Measurements from ENCODE around the gene CACNA2D1.

The CACNA2D1 gene

GRCh38 chr7:82284936-82285519, 158.5 kb downstream of the CACNA2D1 start:
- no peak for DNase-seq
- ATAC-seq = no peak

GRCh38 chr7:82275342-82275741, 168.2 kb downstream of the CACNA2D1 start:
- ATAC-seq = no peak
- no peak for DNase-seq

DNA sequence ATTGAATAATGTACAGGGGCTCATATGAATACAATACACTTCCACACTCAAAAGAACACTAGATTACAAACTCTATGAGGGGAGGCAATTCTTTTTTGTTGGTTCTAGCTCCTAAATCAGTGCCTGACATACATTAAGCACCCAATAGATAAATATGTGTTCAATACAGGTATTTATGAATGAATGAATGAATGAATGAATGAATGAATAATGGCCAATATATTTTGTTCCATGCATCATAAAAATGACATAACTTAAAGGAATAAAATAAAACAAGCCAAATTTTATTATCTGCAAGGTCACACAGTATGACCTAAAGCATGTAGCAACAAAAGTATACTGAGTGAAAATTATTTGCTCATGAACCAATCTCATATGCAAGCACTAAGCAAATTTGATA, 168.9 kb downstream of the CACNA2D1 start:
- ATAC-seq = no peak
- no peak for DNase-seq

DNA sequence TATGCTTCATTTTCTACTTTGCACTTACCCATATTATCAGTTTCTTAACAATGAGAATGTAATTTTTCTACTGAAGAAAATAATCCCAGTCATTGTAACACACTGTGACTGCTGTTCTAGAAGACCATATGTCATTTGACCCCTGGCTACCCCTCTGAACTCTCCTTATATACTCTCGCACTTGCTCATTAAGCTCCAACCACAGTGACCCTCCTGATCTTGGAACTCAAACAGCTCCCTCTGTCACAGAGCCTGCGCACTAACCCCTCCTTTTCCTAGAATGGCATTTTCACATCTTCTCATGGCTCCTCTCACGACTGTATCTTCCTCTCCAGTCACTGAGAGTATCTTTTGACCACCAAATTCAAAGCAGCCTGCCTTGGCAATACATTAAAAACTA, 169.7 kb downstream of the CACNA2D1 start:
- no peak for ATAC-seq
- no peak for DNase-seq

- DNase-seq = no peak
- no peak for ATAC-seq
Measured at GRCh38 chr7:82270870-82271269, 172.7 kb downstream of the CACNA2D1 start.

DNA sequence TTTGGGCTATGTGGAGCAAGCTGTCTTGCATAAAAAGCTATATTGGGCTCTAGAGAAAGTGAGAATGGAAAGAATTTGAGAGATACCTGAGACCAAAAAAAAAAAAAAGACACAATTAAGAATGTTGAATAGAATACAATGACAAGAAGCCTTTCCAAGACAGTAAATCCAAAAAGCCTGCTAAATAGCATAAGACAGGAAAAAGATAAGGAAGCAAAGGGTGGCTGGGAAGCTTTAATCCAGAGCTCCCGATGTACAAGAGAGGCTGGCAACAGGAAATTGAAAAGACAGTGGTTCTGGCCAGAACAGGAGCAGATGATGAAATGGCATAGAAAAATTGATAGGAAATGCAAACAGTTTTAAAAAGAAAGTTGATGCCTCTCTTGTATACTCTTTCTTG, 174.9 kb downstream of the CACNA2D1 start:
- DNase-seq (no peak), ATAC-seq (no peak)

GRCh38 chr7:82266081-82266480, 177.5 kb downstream of the CACNA2D1 start:
- ATAC-seq = no peak
- no peak for DNase-seq

DNA sequence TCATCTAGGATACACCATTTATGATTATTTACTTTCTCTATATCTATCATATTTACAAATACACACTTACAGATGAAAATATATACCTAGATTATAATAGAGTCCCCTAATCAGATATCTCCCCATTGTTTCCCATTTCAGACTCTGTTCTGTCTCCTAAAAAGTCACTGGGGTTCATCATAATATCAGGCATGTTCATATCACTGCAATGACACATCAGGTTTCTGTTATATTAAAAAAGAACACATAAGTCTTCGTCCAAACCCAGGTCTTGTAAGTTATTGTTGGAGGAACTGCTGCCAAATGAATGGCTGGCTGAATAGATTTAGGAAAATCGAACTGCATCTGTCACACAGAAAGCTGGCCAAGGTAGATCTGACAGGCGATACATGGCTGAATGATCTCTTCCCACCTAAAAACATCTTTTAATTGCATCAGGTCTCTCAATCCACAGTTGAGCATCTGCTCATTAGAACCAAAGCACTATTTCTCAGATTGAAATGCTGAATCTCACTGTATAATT, 178.7 kb downstream of the CACNA2D1 start:
- ATAC-seq = no peak
- no peak for DNase-seq

GRCh38 chr7:82263920-82264782, 179.4 kb downstream of the CACNA2D1 start:
- no peak for ATAC-seq
- DNase-seq = no peak

DNA sequence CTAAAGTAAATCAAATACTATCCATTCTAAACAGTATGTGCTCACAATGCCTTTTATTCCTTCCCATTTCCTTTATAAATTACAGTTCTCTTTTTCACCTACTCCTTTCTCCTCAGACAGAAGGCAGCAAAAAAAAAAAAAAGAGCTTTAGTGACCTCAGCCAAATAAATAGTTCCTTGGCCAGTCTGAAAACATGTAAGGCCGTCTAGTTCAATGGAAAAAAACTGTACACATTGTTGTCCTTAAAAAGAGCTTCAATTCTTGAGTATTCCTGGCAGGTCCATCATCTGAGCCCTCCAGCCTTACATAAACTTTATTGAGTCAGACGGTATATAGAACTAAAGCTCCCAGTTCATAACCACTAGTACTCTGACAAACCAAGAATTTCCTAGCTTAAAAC, 185.4 kb downstream of the CACNA2D1 start:
- ATAC-seq = no peak

GRCh38 chr7:82257118-82257695, 186.4 kb downstream of the CACNA2D1 start:
- no peak for DNase-seq
- no peak for ATAC-seq

More for the DNA sequence above, 185.4 kb downstream of the CACNA2D1 start:
- no peak for DNase-seq

- no peak for DNase-seq
- ATAC-seq = no peak
Measured at GRCh38 chr7:82255706-82256105, 187.9 kb downstream of the CACNA2D1 start.

DNA sequence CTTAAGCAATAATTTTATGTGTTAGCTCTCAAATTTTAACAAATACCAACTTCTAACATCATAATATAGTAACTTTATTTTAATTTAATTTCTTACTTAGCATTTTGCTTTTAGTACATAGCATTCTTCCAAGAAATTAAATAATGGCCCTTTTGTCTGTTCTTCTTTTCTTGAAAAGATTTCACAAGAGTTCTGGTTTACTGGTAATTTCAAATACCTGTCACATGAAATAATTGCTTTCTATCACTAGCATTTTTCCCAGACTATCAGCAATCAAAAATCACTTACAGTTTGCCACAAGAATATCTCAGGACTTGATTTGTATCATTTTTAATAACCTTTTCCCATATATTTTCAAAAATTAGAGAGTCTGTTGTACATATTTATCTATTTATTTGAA, 193.0 kb downstream of the CACNA2D1 start:
- ATAC-seq = no peak
- DNase-seq = no peak

GRCh38 chr7:82249979-82250378, 193.6 kb downstream of the CACNA2D1 start:
- DNase-seq (no peak), ATAC-seq (no peak)

- no peak for ATAC-seq
- no peak for DNase-seq
Measured at GRCh38 chr7:82247814-82248433, 195.7 kb downstream of the CACNA2D1 start.

GRCh38 chr7:82244947-82245517, 198.5 kb downstream of the CACNA2D1 start:
- ATAC-seq (no peak), DNase-seq (no peak)

DNA sequence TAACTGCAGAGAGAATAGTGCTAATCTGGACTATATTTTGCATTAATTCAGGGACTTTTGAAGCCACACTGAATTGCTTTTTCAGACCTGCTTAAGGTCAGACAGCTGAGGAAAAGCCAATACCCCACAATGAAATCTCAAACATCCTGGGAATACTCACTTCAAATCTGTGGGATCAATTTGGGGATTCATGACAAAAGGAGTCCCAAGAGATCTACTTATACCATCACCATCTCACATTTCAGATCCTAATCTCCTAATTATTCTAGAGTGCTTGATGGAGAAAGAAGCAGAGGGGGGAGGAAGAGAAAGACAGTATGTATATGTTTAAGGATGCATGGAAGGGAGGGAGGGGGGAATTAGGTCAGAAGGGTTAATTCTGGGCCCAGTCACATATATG, 202.2 kb downstream of the CACNA2D1 start:
- DNase-seq = no peak
- ATAC-seq = no peak

DNA sequence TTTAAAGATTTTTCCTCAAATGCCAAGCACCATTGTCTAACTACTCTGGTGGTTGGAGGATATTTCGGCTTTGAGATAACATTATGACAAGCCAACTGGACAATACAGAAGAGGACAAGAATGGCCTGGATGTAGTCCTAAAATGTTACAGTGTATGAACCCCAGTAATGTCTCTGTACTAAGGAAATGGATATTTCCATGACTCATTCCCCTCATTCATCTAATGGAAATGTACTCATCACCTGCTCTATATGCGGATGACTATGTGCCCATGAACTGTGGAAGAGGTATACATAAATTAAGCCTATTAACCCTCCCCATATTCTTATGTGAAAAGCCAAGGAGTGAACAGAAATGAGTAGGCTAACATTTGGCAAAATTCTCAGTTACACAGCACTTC, 207.9 kb downstream of the CACNA2D1 start:
- DNase-seq (no peak), ATAC-seq (no peak)

DNA sequence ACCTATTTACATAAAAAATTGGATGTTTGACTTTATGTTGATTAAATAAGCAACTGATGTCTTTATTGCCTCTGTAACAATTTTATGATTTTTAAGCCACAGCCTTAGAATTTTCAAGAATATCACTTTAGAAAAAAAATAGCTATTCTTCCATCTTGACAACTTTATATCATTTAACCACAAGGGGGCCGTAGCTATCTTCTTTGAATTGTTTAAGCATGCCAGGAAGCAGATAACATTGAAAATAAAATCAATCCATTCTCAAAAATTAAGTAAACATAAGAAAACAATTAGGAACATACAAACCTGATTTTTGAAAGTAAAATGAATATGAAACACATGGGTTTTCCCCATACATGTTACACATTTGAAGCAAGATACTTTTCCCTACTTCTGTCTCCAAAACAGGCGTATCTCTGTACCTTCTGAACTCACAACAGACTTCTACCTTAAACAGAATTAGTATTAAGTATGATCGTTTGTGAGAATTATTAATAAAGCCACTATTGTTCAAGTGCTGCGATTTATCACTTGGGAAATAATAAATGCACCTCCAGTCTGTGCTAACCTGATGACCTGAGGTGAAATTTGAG, 209.0 kb downstream of the CACNA2D1 start:
- DNase-seq (no peak), ATAC-seq (no peak)

- ATAC-seq (no peak), DNase-seq (no peak)
Measured at GRCh38 chr7:82230811-82231581, 212.6 kb downstream of the CACNA2D1 start.

DNA sequence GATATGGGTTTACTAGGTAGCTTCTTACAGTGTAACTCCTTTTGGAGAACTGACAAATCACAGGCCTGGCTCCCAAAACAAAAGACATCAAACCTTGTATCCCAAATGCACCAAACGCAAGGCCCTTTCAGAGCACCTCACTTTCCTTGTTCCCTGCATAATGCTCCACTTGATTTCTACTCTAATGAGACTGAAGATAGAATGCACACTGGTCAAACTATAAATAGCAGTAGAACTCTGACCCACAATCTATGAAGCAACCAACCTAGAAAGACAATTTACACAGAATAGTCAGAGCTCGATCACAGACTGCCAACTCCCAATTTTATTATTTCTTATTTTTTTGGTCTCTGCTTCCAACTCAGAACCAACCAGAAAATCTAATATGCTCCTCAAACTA, 214.4 kb downstream of the CACNA2D1 start:
- DNase-seq = no peak
- ATAC-seq = no peak

Data from stimulated activated naive CD8-positive, alpha-beta T cell treated with anti-CD3 and anti-CD28 coated beads, Interleukin-15, Interleukin-2, amounts not matched to agents 100 U/mL and 50 U/mL, for 24 hours (primary cell).